Putamen (tissue), 1 donor: ENCODE data around the gene UQCRQ.

Experiments
- DNase-seq: peaks from one replicate; pipeline ENCODE4 v3.0.0-alpha.2; 2016; ENCODE audit warnings: low spot score

The UQCRQ gene

GRCh38 chr5:132915681-132916080 lies 49.2 kb downstream of the UQCRQ start:
- DNase-seq = no peak

- DNase-seq = no peak
Measured at GRCh38 chr5:132916086-132916485, 49.6 kb downstream of the UQCRQ start.
